ENCODE results near the gene DGKG. TPM values are rescaled to one million over a fixed set of nuclear protein-coding genes. Genes with fewer than 3 reads are reported as not detected.

Gene DGKG
- total and polyA plus RNA-seq, 10 of the 15 experiments (the other 5 are each of a cell fraction or from before 2014, with no cell fraction given) = 0.39 to 6.2 (median 4.7) TPM

DNA sequence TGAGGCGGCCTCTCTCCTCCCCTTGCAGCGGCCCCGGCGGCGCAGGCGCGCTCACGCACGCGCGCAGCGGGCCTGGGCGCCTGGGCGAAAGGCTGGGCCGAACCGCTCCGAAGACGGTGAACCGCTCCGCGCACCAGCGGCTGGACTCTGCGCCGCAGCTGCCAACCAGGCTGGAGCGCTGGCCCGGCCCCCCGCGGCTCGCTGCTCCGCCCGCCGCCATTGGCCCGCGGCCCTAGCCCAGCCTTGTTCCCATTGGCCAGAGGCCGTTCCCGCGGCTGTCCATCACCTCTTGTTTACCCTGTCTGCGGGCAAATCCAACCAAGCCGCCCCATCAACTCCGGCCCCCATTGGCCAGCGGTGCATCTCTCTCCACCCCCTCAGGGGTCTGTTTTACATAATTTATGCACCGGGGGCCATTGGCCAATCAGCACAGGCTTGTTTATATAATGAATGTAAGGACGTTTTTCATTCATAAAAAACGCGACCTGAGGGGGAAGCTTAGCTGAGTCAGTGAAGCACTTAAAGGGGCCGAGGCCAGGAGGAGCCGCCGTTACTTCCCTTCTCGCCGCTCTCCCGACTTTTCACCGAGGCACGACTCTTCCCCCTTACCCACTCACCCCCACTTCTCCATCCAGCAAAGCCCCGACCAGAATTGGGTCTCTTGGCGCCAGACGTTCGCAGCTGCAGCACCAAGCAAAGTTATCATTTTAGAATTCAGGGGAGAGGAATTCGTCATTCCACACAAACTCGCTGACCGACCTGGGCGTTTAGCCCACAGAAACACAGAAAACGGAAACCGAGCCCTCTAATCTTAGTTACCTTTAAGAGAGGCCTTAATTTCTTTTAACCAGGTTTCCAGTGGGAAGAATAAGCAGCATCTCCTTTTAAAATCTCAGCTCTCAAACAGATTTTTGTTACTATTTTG lies 252.8 kb downstream of the DGKG start, which contains the start of gene ETV5:
Gene ETV5 (minus strand): TSS at position 149 of the 925 bp plus-strand sequence. CDS start 3,221 bp downstream, outside the sequence.
- Histone ChIP-seq H3K4me2 (ENCODE audit: control insufficient read depth, insufficient read depth) (peak within 1 kb of the TSS; percentile 98), H3K9me3 (replicated peaks; ENCODE audit: control insufficient read depth, insufficient read depth, low read length) (no peaks in the 10 kb centered on the region; the same call in 2 of the 3 replicates), H4K20me1 (ENCODE audit: control insufficient read depth, insufficient read depth) (no peaks in the 10 kb centered on the region), H3K4me1 (ENCODE audit: control insufficient read depth, insufficient read depth, low read length) (peaks cover 24% of the 10 kb centered on the region), H3K27ac (ENCODE audit: control insufficient read depth, insufficient read depth) (peak within 1 kb of the TSS; percentile 46; the same call in 1 of the 2 replicates), H2AFZ (ENCODE audit: control insufficient read depth, low read depth, low read length) (peak within 1 kb of the TSS; percentile 93), H3K9ac (ENCODE audit: control insufficient read depth, insufficient read depth, low read length) (peak within 1 kb of the TSS; percentile 62), H3K36me3 (ENCODE audit: control insufficient read depth in 2 of 2, insufficient read depth in 2 of 2, low read length in 1 of 2) (no peaks in the 10 kb centered on the region), H3K4me3 (peak within 1 kb of the TSS; percentile 79), H3K27me3 (replicated peaks in 1 of 2; ENCODE audit: control insufficient read depth in 2 of 2, insufficient read depth in 2 of 2, low read length in 1 of 2) (peaks cover 0 to 15% of the 10 kb centered on the region in 2 experiments; a peak in 2 of 4 replicates), H3K79me2 (ENCODE audit: control insufficient read depth, insufficient read depth, low read length) (no peaks in the 10 kb centered on the region)
- ChIA-PET CTCF (interaction anchor here (0.6 to 2.6 kb wide), 7 partner anchors 27 to 166 kb away, joined by 3 to 13 read pairs (median 3); no protein-coding TSS in a partner anchor), POLR2A (interaction anchor here (0.7 to 2.0 kb wide), 6 partner anchors 13 to 172 kb away, joined by 3 to 6 read pairs (median 3); partner anchors contain the start of gene TRA2B), RAD21 (ENCODE audit: unreplicated experiment) (interaction anchor here (0.6 to 3.3 kb wide), 7 partner anchors 11 to 427 kb away, joined by 3 to 10 read pairs (median 3); no protein-coding TSS in a partner anchor), SMC1A (ENCODE audit: uncharacterized antibody, unreplicated experiment) (interaction anchor here (0.6 to 1.9 kb wide), 7 partner anchors 14 to 146 kb away, joined by 3 to 6 read pairs (median 4); no protein-coding TSS in a partner anchor)
- in situ Hi-C loops (cut with MboI) (no loop called here), intact Hi-C loops (cut with micrococcal nuclease; ENCODE audit: unreplicated experiment) (loop anchor here (5.0 to 10.0 kb wide), 3 partner anchors 43 to 426 kb away; no protein-coding TSS in a partner anchor)
- peak; percentile 78 for FAIRE-seq
- ATAC-seq = peak; percentile 96
- 1% methylated on average over 46 of the region's 63 CpGs for WGBS (ENCODE audit: insufficient coverage, insufficient replicate concordance, low lambda C conversion rate, missing lambda C conversion rate)
- no TSS peak for BruUV-seq (replicated peaks)
- DNase-seq (ENCODE audit: low read depth, low spot score) = peak; percentile 90
- TF ChIP-seq NBN (IDR thresholded peaks at IDR 0.05) (0 out of 2 replicates have a peak, but pooled peaks have one; percentile 28), LARP7 (IDR thresholded peaks at IDR 0.05) (peak; percentile 68), ATF2 (IDR thresholded peaks at IDR 0.05; ENCODE audit: low read length) (no peak), ZNF24 (IDR thresholded peaks at IDR 0.05) (no peak), RFX5 (IDR thresholded peaks at IDR 0.05; ENCODE audit: low read depth, low read length) (no peak), JUNB (IDR thresholded peaks at IDR 0.05) (peak; percentile 32; the same call in 1 of the 2 replicates), PKNOX1 (IDR thresholded peaks at IDR 0.05) (peak; percentile 99), TAF1 (IDR thresholded peaks at IDR 0.05; ENCODE audit: borderline replicate concordance, low read depth, low read length) (peak; percentile 82; the same call in 1 of the 2 replicates), CHD1 (IDR thresholded peaks at IDR 0.05; ENCODE audit: low read depth, low read length) (no peak), POLR2A (IDR thresholded peaks at IDR 0.05; ENCODE audit: low read depth, low read length) (peak; percentile 89), ZNF274 (IDR thresholded peaks at IDR 0.05; ENCODE audit: insufficient read depth, insufficient read length) (no peak), SMAD1 (IDR thresholded peaks at IDR 0.05; ENCODE audit: low read depth, partially characterized antibody) (no peak), CREM (IDR thresholded peaks at IDR 0.05; ENCODE audit: low read depth) (no peak), FOXK2 (IDR thresholded peaks at IDR 0.05) (peak; percentile 94), RB1 (IDR thresholded peaks at IDR 0.05; ENCODE audit: borderline replicate concordance) (no peak), MTA3 (IDR thresholded peaks at IDR 0.05; ENCODE audit: borderline replicate concordance, low read length) (no peak), PML (IDR thresholded peaks at IDR 0.05; ENCODE audit: low read length) (peak; percentile 47; the same call in 1 of the 2 replicates), IRF5 (IDR thresholded peaks at IDR 0.05; ENCODE audit: borderline replicate concordance) (no peak), ZNF384 (IDR thresholded peaks at IDR 0.05; ENCODE audit: borderline replicate concordance, low read depth, low read length) (peak; percentile 55; the same call in 1 of the 2 replicates), CBFB (IDR thresholded peaks at IDR 0.05; ENCODE audit: low read depth) (no peak), ZNF217 (IDR thresholded peaks at IDR 0.05) (no peak), NFXL1 (IDR thresholded peaks at IDR 0.05; ENCODE audit: borderline replicate concordance) (no peak)
